Panc1 (cell line): ENCODE measurements around the gene WFIKKN1. TPM values are rescaled to one million over a fixed set of nuclear protein-coding genes. Genes with fewer than 3 reads are reported as not detected.

Experiments used
- ATAC-seq: fragments of 200-7000 bp; cut with Tn5 transposase; 2 replicates; pipeline ENCODE4 v1.9.1; 2020; ENCODE audit warnings: mild to moderate bottlenecking, moderate library complexity
- BruUV-seq: library from RNA; stranded (reverse); fragments of 400-500 nt; replicated peaks from 2 replicates; lab custom pipeline; 2021; lab: Mats Ljungman, UMichigan
- CTCF ChIA-PET: fragments of 300-600 bp; sonication (Branson Sonifier 250); formaldehyde crosslinking; loops from one replicate; lab custom pipeline; 2022; ENCODE audit warnings: antibody characterized with exemption; lab: Charles Lee
- POLR2A ChIA-PET: fragments of 300-600 bp; sonication (Branson Sonifier 250); formaldehyde crosslinking; loops from one replicate; lab custom pipeline; 2022; ENCODE audit warnings: antibody characterized with exemption; lab: Charles Lee
- DNase-seq: peaks from one replicate; pipeline ENCODE4 v3.0.0-alpha.2; 2010; ENCODE audit warnings: low read depth, low spot score
- H3K27ac ChIP-seq: 2 replicates; pipeline ENCODE4 v1.5.1; 2011; ENCODE audit warnings: mild to moderate bottlenecking, low read length, inconsistent platforms
- H3K27me3 ChIP-seq: fragments of 200-500 bp; sonication (Bioruptor generic); 2 replicates; pipeline ENCODE4 v1.6.0; 2014; ENCODE audit warnings: low read length, inconsistent platforms; ENCODE audit not compliant: control insufficient read depth, insufficient read depth
- H3K36me3 ChIP-seq: fragments of 200-500 bp; sonication (Bioruptor generic); 2 replicates; pipeline ENCODE4 v1.5.1; 2014; ENCODE audit warnings: inconsistent platforms, mild to moderate bottlenecking, low read length, moderate library complexity; ENCODE audit not compliant: control insufficient read depth, insufficient read depth
- H3K4me1 ChIP-seq: 2 replicates; pipeline ENCODE4 v1.5.1; 2011; ENCODE audit warnings: inconsistent platforms, mild to moderate bottlenecking, low read length, moderate library complexity; ENCODE audit not compliant: control insufficient read depth, insufficient read depth
- H3K4me3 ChIP-seq, 2 experiments: 2 replicates each; pipeline ENCODE4 v1.5.1; 2011 to 2012; ENCODE audit warnings: low read depth in 2 of 2, low read length in 2 of 2, mild to moderate bottlenecking in 2 of 2, inconsistent platforms in 1 of 2, moderate library complexity in 1 of 2
- H3K9me3 ChIP-seq: fragments of 200-500 bp; sonication (Bioruptor generic); 2 replicates; pipeline ENCODE4 v1.5.1; 2014; ENCODE audit warnings: low read depth, mild to moderate bottlenecking, inconsistent platforms, low read length, moderate library complexity; ENCODE audit not compliant: control insufficient read depth, insufficient read depth
- POLR2AphosphoS5 ChIP-seq: IDR thresholded peaks from 2 replicates; pipeline ENCODE4 v1.6.1; 2012; ENCODE audit warnings: mild to moderate bottlenecking, low read depth, low read length, moderate library complexity
- SIN3A ChIP-seq: IDR thresholded peaks from 2 replicates; pipeline ENCODE4 v1.6.1; 2012; ENCODE audit warnings: low read depth, mild to moderate bottlenecking, low read length, moderate library complexity, borderline replicate concordance; ENCODE audit not compliant: insufficient read depth
- TCF7L2 ChIP-seq: IDR thresholded peaks from 2 replicates; pipeline ENCODE4 v1.6.1; 2011; ENCODE audit warnings: mild to moderate bottlenecking, low read depth, low read length, inconsistent platforms
- in situ Hi-C: cut with HindIII; loops from 2 replicates; pipeline ENCODE4 v1.10.0; 2016; ENCODE audit warnings: low sequenced_read_pairs, low pct_unique_long_range_greater_than_20kb
- intact Hi-C: fragments of 100-400 bp; cut with micrococcal nuclease; formaldehyde crosslinking; loops from one replicate; pipeline ENCODE4 v1.10.0; 2022; ENCODE audit not compliant: unreplicated experiment
- total RNA-seq: library from RNA; stranded (reverse); gene quantifications from one replicate; pipeline ENCODE4 v1.2.1, GENCODE V29; 2021; ENCODE audit not compliant: unreplicated experiment
- TF ChIP-seq, protein P1 (sequence below), 2 experiments: IDR thresholded peaks; 2 replicates each; pipeline ENCODE4 v1.6.1; 2011 to 2012; ENCODE audit warnings: low read depth in 2 of 2, control low read depth in 1 of 2, low read length in 1 of 2, mild to moderate bottlenecking in 1 of 2, moderate library complexity in 1 of 2; ENCODE audit not compliant: insufficient read depth in 1 of 2
- TF ChIP-seq, protein P2 (sequence below): fragments of 450-650 bp; IDR thresholded peaks from 2 replicates; pipeline ENCODE4 v1.5.1; 2017; ENCODE audit warnings: mild to moderate bottlenecking

WFIKKN1 gene
- total RNA-seq, 1 experiment from 2014 or later: 2.0 TPM

DNA sequence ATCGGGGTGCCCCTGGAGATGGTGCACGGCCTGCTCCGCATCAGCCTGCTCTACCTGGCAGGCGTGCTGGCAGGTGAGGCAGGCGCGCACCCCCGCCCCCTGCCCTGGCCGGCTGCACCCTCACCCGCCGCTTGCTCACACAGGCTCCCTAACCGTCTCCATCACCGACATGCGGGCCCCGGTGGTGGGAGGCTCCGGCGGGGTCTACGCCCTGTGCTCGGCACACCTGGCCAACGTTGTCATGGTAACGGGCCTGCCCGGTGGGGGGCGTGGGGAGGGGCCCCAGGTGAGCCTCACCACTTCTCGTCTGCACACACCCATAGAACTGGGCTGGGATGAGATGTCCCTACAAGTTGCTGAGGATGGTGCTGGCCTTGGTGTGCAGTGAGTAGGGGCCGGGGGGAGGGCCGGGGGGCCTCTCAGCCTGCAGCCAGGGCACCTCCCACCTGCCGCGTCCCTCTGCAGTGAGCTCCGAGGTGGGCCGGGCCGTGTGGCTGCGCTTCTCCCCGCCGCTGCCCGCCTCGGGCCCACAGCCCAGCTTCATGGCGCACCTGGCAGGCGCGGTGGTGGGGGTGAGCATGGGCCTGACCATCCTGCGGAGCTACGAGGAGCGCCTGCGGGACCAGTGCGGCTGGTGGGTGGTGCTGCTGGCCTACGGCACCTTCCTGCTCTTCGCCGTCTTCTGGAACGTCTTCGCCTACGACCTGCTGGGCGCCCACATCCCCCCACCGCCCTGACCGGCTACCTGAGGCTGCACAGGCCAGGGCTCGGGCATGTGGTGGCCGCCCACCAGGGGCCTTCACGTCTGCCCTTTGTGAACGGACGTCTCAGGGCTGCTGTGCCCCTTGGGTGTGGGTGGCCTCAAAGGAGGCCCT is 46.8 kb downstream of the WFIKKN1 start:
- BruUV-seq: no TSS peak

DNA sequence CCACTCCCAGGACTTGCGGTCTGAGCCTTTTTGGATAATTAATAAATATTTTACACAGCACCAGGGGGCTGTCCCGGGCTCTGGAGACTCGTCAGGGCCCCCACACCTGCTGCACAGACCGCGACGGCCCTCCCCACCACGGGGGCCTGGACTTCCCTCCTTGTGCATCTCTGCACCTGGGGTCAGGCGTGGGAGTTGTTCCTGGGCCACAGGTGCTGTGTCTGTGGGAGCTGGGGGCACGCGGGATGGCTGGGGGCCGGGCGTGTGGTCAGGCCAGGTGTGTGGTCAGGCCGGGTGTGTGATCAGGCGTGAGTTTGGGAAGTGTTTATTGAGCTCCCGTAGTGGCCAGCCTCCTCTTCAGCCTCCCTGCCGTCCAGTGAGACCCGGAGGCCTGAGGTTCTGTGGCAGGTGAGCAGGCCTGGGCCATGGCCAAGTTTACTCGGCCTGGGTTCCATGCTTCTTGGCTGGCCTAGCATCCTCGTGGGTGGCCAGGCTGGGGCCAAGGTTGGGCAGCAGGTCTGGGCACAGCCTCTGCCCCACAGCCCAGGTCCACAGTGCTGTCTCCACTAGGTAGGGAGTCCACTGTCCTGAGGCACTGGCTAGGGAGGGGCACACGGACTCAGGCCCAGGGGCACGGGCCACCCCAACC is 47.5 kb downstream of the WFIKKN1 start:
- CTCF ChIA-PET: no interaction called here
- POLR2A ChIA-PET: no interaction called here
- Histone ChIP-seq H3K27me3 (no peaks in the 10 kb centered on the region), H3K27ac (peak overlapping the region; percentile 48; the same call in 1 of the 2 replicates), H3K36me3 (peaks cover 3% of the 10 kb centered on the region; the same call in 1 of the 2 replicates), H3K4me1 (peaks cover 36% of the 10 kb centered on the region), H3K9me3 (no peaks in the 10 kb centered on the region), H3K4me3 (no peak overlapping the region)
- TF ChIP-seq, protein P1, sequence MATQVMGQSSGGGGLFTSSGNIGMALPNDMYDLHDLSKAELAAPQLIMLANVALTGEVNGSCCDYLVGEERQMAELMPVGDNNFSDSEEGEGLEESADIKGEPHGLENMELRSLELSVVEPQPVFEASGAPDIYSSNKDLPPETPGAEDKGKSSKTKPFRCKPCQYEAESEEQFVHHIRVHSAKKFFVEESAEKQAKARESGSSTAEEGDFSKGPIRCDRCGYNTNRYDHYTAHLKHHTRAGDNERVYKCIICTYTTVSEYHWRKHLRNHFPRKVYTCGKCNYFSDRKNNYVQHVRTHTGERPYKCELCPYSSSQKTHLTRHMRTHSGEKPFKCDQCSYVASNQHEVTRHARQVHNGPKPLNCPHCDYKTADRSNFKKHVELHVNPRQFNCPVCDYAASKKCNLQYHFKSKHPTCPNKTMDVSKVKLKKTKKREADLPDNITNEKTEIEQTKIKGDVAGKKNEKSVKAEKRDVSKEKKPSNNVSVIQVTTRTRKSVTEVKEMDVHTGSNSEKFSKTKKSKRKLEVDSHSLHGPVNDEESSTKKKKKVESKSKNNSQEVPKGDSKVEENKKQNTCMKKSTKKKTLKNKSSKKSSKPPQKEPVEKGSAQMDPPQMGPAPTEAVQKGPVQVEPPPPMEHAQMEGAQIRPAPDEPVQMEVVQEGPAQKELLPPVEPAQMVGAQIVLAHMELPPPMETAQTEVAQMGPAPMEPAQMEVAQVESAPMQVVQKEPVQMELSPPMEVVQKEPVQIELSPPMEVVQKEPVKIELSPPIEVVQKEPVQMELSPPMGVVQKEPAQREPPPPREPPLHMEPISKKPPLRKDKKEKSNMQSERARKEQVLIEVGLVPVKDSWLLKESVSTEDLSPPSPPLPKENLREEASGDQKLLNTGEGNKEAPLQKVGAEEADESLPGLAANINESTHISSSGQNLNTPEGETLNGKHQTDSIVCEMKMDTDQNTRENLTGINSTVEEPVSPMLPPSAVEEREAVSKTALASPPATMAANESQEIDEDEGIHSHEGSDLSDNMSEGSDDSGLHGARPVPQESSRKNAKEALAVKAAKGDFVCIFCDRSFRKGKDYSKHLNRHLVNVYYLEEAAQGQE (IDR thresholded peaks at IDR 0.05; ENCODE audit: insufficient read depth in 1 of 2, low read depth in 2 of 2, low read length in 1 of 2): no peak
- TF ChIP-seq, protein P2, sequence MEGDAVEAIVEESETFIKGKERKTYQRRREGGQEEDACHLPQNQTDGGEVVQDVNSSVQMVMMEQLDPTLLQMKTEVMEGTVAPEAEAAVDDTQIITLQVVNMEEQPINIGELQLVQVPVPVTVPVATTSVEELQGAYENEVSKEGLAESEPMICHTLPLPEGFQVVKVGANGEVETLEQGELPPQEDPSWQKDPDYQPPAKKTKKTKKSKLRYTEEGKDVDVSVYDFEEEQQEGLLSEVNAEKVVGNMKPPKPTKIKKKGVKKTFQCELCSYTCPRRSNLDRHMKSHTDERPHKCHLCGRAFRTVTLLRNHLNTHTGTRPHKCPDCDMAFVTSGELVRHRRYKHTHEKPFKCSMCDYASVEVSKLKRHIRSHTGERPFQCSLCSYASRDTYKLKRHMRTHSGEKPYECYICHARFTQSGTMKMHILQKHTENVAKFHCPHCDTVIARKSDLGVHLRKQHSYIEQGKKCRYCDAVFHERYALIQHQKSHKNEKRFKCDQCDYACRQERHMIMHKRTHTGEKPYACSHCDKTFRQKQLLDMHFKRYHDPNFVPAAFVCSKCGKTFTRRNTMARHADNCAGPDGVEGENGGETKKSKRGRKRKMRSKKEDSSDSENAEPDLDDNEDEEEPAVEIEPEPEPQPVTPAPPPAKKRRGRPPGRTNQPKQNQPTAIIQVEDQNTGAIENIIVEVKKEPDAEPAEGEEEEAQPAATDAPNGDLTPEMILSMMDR: no peak
- no peak for TF ChIP-seq TCF7L2
- no peak for TF ChIP-seq SIN3A
- no peak for TF ChIP-seq POLR2AphosphoS5
- no TSS peak for BruUV-seq
- in situ Hi-C loops: no loop called here
- no peak for ATAC-seq
- DNase-seq: no peak
- intact Hi-C loops: no loop called here

More for the DNA sequence above, 46.8 kb downstream of the WFIKKN1 start:
- no peaks in the 10 kb centered on the region for H3K9me3 ChIP-seq
- ChIA-PET CTCF (no interaction called here), POLR2A (no interaction called here)
- H3K27ac ChIP-seq: no peak overlapping the region
- TF ChIP-seq, protein P2: no peak
- TF ChIP-seq, protein P1 (IDR thresholded peaks at IDR 0.05; ENCODE audit: insufficient read depth in 1 of 2, low read depth in 2 of 2, low read length in 1 of 2): no peak
- TF ChIP-seq POLR2AphosphoS5: no peak
- intact Hi-C loops (no loop called here), in situ Hi-C loops (no loop called here)
- ATAC-seq: no peak
- no peaks in the 10 kb centered on the region for H3K36me3 ChIP-seq
- no peak overlapping the region for H3K4me3 ChIP-seq
- H3K27me3 ChIP-seq: no peaks in the 10 kb centered on the region
- H3K4me1 ChIP-seq: peaks cover 31% of the 10 kb centered on the region
- no peak for DNase-seq
